ACC112 (cell line): ENCODE data around the gene GAR1.
"Not testable (repeated sequence)": the region's sequence is repeated elsewhere in the genome, so short reads cannot be mapped to it uniquely, and the experiment has no call there.

Experiments
- H2AFZ ChIP-seq: fragments of 200-600 bp; sonication (generic); one replicate; pipeline ENCODE4 v1.6.0; 2017; ENCODE audit warnings: antibody characterized with exemption, low read length; ENCODE audit not compliant: unreplicated experiment
- H3K27ac ChIP-seq: fragments of 200-600 bp; sonication (generic); 2 replicates; pipeline ENCODE4 v1.5.1; 2014; ENCODE audit warnings: low read depth, mild to moderate bottlenecking, antibody characterized with exemption, low read length, moderate library complexity
- H3K27me3 ChIP-seq: fragments of 200-600 bp; sonication (generic); 2 replicates; pipeline ENCODE4 v1.6.1; 2014; ENCODE audit warnings: mild to moderate bottlenecking, antibody characterized with exemption, low read length, moderate library complexity, mixed read lengths; ENCODE audit not compliant: insufficient read depth
- H3K36me3 ChIP-seq: fragments of 200-600 bp; sonication (generic); 2 replicates; pipeline ENCODE4 v1.6.1; 2016; ENCODE audit warnings: mild to moderate bottlenecking, antibody characterized with exemption, low read length, moderate library complexity, mixed read lengths; ENCODE audit not compliant: insufficient read depth
- H3K4me1 ChIP-seq: fragments of 200-600 bp; sonication (generic); one replicate; pipeline ENCODE4 v1.6.1; 2016; ENCODE audit warnings: low read length, mixed read lengths; ENCODE audit not compliant: insufficient read depth, unreplicated experiment, control insufficient read depth
- H3K4me3 ChIP-seq: fragments of 200-600 bp; sonication (generic); 2 replicates; pipeline ENCODE4 v1.5.1; 2014; ENCODE audit warnings: mild to moderate bottlenecking, low read depth, low read length
- H3K79me2 ChIP-seq: fragments of 200-600 bp; sonication (generic); one replicate; pipeline ENCODE4 v1.6.0; 2016; ENCODE audit warnings: low read length; ENCODE audit not compliant: control insufficient read depth, unreplicated experiment, insufficient read depth

The GAR1 gene

GRCh38 chr4:109815151-109816081 is at the start of gene GAR1:
Gene GAR1, plus strand, starts transcription at chr4:109815762. Its CDS starts 403 bp downstream, at chr4:109816165.
- Histone ChIP-seq H3K27ac (peak within 1 kb of the TSS; percentile 81), H3K4me1 (peaks cover 12% of the 10 kb centered on the region), H3K36me3 (peaks cover 15% of the 10 kb centered on the region), H2AFZ (peak within 1 kb of the TSS; percentile 97), H3K4me3 (peak within 1 kb of the TSS; percentile 97), H3K79me2 (peaks cover 40% of the 10 kb centered on the region), H3K27me3 (no peaks in the 10 kb centered on the region)

- not testable (repeated sequence) for H2AFZ ChIP-seq
These were observed 33.5 kb upstream of the GAR1 start for GRCh38 chr4:109782092-109782491.

GRCh38 chr4:109786846-109787245 is 28.7 kb upstream of the GAR1 start:
- no peaks in the 10 kb centered on the region; the same call in 1 of the 2 replicates for H3K27me3 ChIP-seq
- H2AFZ ChIP-seq, result no peak overlapping the region
- no peaks in the 10 kb centered on the region for H3K4me1 ChIP-seq
- H3K27ac ChIP-seq, result no peak overlapping the region
- H3K79me2 ChIP-seq, result no peaks in the 10 kb centered on the region
- no peaks in the 10 kb centered on the region for H3K36me3 ChIP-seq
- no peak overlapping the region for H3K4me3 ChIP-seq

More at GRCh38 chr4:109782092-109782491, 33.5 kb upstream of the GAR1 start:
- not testable (repeated sequence) for H3K79me2 ChIP-seq, H3K4me3 ChIP-seq, H3K27me3 ChIP-seq, H3K4me1 ChIP-seq, H3K27ac ChIP-seq, H3K36me3 ChIP-seq

DNA sequence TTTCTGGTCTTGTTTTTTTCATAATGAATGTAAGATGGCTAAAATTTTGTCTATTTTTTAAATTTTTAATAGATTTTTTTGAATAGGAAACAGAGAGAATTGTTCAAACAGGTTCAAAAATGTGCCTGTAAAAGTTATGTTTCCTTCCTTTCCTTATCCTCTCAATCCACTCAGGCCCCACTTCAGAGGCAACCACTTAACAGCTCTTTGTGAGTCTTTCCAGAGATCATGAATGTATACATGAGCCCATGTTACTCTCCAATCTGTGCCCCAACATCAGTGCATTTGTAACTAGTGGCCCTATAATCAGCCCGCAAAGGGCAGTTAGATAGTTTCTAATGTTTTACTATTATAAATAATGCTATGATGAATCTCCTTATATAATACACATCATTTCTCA is 27.8 kb upstream of the GAR1 start:
- H3K79me2 ChIP-seq, result no peaks in the 10 kb centered on the region
- H3K27me3 ChIP-seq, result no peaks in the 10 kb centered on the region; the same call in 1 of the 2 replicates
- H3K4me3 ChIP-seq, result no peak overlapping the region
- no peak overlapping the region for H2AFZ ChIP-seq
- no peaks in the 10 kb centered on the region for H3K36me3 ChIP-seq
- H3K4me1 ChIP-seq, result no peaks in the 10 kb centered on the region
- no peak overlapping the region for H3K27ac ChIP-seq

- H3K36me3 ChIP-seq, result no peaks in the 10 kb centered on the region
- no peak overlapping the region for H3K4me3 ChIP-seq
- H3K4me1 ChIP-seq, result no peaks in the 10 kb centered on the region
- no peak overlapping the region for H3K27ac ChIP-seq
- no peaks in the 10 kb centered on the region for H3K27me3 ChIP-seq
- no peaks in the 10 kb centered on the region for H3K79me2 ChIP-seq
- H2AFZ ChIP-seq, result no peak overlapping the region
These were observed 20.5 kb upstream of the GAR1 start for GRCh38 chr4:109795059-109795458.

GRCh38 chr4:109798866-109799265 is 16.7 kb upstream of the GAR1 start:
- no peaks in the 10 kb centered on the region for H3K4me1 ChIP-seq
- no peaks in the 10 kb centered on the region for H3K27me3 ChIP-seq
- no peak overlapping the region for H2AFZ ChIP-seq
- no peak overlapping the region for H3K4me3 ChIP-seq
- H3K36me3 ChIP-seq, result no peaks in the 10 kb centered on the region
- no peak overlapping the region for H3K27ac ChIP-seq
- H3K79me2 ChIP-seq, result no peaks in the 10 kb centered on the region

- H3K27ac ChIP-seq, result no peak overlapping the region
- peak overlapping the region; percentile 67 for H3K4me3 ChIP-seq
- H3K36me3 ChIP-seq, result no peaks in the 10 kb centered on the region
- no peaks in the 10 kb centered on the region for H3K79me2 ChIP-seq
- no peaks in the 10 kb centered on the region for H3K4me1 ChIP-seq
- no peaks in the 10 kb centered on the region for H3K27me3 ChIP-seq
- H2AFZ ChIP-seq, result peak overlapping the region; percentile 79
These were observed 14.3 kb upstream of the GAR1 start for GRCh38 chr4:109801099-109801789.

GRCh38 chr4:109801895-109802319 is 13.7 kb upstream of the GAR1 start, which contains the start of gene CFI:
Gene CFI, minus strand, starts transcription at chr4:109801999. Its CDS starts 28 bp downstream, at chr4:109801971.
- Histone ChIP-seq H2AFZ (peak within 1 kb of the TSS; percentile 83), H3K4me1 (no peaks in the 10 kb centered on the region), H3K79me2 (no peaks in the 10 kb centered on the region), H3K27ac (no peak within 1 kb of the TSS), H3K4me3 (peak within 1 kb of the TSS; percentile 67), H3K36me3 (no peaks in the 10 kb centered on the region), H3K27me3 (no peaks in the 10 kb centered on the region)

DNA sequence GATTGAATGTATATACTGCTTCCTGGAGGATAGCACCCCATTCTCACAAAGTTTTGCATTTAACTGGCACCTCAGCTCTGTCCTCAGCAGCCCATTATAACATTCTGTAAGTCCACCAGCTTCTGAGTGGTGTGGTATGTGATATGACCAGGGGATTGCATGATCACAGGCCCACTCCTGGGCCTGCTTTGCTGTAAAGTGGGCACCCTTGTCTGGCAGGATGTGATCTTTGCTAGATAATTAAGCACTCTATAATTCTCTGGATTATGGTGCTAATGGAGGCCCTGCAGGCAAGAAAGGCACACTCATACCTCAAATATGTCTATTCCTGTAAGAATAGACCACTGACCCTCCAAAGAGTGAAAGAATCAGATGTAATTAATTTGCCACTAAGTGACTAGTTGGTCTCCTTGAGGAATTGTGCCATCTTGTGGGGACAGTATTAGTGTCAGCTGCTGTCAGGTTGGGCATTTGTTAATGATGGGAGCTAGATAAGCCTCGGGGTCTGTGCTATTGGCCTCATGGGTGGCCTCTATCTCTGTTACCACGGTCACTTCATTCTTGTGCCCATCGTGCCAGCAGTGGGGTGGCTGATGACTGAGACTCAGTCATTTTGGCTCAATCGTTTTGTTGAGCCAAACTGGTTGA is 11.5 kb upstream of the GAR1 start:
- Histone ChIP-seq H3K79me2 (no peaks in the 10 kb centered on the region), H3K4me3 (no peak overlapping the region), H3K4me1 (no peaks in the 10 kb centered on the region), H3K27ac (no peak overlapping the region), H2AFZ (no peak overlapping the region), H3K27me3 (no peaks in the 10 kb centered on the region), H3K36me3 (no peaks in the 10 kb centered on the region)

DNA sequence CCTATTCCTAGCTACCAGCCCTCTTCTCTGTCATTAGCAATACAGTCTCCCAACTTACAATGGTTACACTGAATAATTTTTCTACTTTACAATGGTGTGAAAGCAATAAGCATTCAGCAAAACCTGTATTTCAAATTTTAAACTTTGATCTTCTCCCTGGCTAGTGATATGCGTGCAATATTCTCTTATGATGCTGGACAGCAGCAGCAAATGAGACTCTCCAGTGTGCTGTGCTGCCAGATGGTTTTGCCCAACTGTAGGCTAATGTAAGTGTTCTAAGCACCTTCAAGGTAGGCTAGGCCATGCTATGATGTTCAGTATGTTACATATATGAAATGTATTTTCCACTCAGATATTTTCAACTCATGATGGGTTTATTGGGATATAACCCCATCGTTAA is 5.9 kb upstream of the GAR1 start:
- no peaks in the 10 kb centered on the region for H3K36me3 ChIP-seq
- no peak overlapping the region for H3K4me3 ChIP-seq
- no peak overlapping the region for H2AFZ ChIP-seq
- H3K79me2 ChIP-seq, result no peaks in the 10 kb centered on the region
- no peak overlapping the region for H3K27ac ChIP-seq
- H3K27me3 ChIP-seq, result no peaks in the 10 kb centered on the region
- H3K4me1 ChIP-seq, result no peaks in the 10 kb centered on the region
